D341Med (cell line): Measurements from ENCODE around the gene PTTG1.

Experiments used
- DNase-seq: peaks from one replicate; pipeline ENCODE4 v3.0.0; 2012; ENCODE audit warnings: low spot score

PTTG1 gene

DNA sequence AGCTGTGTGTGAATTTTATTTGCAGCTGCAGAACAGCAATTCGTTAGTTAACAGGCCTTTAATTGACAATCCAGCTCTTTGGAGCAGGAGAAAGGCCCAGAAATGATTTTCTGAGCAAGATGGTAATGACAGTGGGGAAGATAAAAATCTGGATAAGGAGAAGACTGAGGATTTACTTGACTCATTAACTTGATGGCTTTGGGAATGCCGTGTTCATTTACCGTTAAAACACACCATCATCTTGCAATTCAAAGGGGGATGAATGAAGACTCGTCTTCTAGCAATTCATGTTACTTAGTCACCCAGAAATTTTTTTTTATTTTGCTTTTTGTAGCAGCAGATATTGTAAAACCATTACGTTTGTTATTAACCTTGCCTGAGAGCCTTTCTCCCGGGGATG, 52.0 kb downstream of the PTTG1 start:
- DNase-seq, result no peak

DNA sequence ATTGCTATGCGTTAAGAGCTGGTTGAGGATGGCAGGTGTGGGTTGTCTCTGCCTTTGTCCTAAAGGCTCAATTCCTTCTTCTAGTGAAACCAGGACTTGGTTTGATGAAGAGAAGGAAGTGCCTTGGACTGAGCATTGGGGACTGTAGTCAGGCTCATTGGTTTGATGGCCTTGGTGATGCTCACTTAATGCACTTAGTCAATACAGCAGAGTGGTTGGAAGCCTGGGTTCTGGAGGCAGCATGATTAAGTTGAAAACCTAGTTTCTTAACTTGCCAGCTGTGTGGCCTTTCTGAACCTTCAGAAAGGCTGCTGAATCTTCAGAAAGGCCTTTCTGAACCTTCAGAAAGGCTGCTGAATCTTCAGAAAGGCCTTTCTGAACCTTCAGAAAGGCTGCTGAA, 52.4 kb downstream of the PTTG1 start:
- no peak for DNase-seq

DNA sequence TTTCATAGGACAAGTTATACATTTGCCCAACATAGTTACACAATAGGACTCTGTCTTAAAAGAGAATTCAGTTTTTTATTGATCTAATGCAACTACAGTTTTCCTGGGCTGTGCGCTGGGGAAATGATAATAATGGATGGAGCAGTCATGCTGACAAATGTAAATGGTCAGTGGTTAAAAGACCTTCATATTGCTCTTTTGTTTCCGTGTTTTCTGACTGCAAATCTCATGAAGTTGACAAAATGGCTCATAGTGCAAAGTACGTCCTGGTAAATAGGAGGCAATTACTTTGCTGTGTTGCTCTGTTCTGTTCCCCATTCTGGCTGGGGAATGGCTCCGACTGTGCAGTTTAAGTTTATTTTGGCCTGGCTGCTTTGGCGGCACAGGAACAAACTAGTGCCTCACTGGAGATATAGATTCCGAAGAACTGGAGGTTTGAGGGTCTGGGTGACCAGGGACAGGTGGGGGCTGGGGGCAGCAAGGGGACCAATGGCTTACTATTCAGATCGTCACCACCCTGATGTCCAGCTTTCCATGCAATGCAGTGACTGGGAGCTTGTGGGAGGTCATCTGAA, 54.3 kb downstream of the PTTG1 start:
- no peak for DNase-seq

DNA sequence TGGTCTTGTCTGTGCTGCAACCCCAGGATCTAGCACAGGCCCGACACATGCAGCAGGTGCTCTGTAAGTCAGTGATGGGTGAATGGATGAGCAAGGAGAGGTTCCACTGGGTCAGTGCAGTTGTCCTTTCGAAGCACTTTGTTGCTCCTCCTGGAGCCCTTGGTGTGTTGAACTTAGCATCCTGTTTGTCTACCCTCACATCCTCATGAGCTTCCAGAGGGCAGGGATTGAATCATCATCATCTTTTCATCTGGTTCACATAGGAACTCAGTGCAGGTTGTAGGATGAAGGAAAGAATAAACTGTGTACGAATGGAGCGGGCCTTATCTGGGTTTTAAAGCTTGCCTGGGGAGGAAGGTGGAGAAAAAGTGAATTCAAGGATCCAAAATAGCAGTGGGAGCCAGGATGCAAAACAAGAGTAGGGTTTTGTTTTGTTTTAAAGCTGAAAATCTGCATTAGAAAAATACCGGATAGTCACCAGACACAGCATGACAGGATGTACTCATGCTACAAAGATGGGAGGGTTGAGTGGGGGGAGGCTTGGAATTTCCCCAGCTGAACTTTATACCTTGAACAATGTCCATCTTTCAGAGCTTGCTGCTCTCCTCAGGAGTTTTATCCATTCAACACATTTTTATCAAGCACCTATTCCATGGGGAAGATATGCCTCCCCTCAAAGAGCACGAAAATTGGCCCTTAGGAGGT, 55.8 kb downstream of the PTTG1 start:
- no peak for DNase-seq

DNA sequence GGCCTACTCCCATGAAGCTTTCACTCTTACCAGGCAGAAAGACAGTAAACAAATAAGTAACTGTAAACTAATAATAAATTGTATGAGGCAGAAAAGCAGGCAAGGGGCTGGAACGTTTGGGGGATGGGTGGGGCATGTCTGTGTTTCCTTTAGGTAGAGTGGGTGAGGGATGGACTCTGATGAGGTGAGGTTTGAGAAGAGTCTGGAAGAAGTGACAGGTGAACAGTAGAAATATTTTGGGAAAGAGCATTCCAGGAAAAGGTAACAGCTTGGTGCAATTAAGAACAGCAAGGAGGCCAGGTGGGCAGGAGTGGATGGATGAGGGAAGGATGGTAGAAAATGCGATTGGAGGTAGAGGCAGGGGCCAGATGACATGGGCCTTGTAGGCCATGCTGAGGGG, 56.5 kb downstream of the PTTG1 start:
- DNase-seq, result no peak
